ENCODE measurements around the gene IFI44. TPM values are rescaled to one million over a fixed set of nuclear protein-coding genes. Genes with fewer than 3 reads are reported as not detected.

Gene IFI44
- total RNA-seq, 1 donor from 2014 or later, result 7.4 TPM

DNA sequence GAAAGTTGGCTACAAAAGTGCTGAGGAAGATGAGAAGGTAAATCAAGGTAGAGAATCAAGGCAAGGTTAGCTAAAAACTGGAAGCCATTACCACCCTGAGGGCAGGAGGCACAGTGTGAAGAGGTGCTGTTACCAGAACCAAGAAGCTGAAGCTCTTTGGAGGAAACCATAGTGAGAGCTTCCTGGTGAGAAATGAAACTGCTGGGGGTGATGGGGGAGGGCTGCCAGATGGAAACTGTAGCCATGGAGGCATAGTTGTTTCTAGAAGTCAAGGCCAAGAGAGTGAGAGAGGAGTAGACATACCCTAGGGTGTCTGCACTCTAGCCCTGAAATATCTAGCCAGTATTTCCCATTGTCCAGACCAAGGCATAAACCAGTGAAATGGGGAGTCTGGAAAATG lies 28.7 kb downstream of the IFI44 start:
- Mint-ChIP-seq H3K36me3 (ENCODE audit: low read depth) (no peaks in the 10 kb centered on the region), H3K4me3 (ENCODE audit: unreplicated experiment) (no peak overlapping the region), H3K9me3 (ENCODE audit: low read depth) (no peaks in the 10 kb centered on the region), H3K27ac (ENCODE audit: unreplicated experiment) (no peak overlapping the region), H3K27me3 (ENCODE audit: low read depth) (no peaks in the 10 kb centered on the region), H3K4me1 (ENCODE audit: low read depth) (no peaks in the 10 kb centered on the region)
- TF ChIP-seq, protein P1, sequence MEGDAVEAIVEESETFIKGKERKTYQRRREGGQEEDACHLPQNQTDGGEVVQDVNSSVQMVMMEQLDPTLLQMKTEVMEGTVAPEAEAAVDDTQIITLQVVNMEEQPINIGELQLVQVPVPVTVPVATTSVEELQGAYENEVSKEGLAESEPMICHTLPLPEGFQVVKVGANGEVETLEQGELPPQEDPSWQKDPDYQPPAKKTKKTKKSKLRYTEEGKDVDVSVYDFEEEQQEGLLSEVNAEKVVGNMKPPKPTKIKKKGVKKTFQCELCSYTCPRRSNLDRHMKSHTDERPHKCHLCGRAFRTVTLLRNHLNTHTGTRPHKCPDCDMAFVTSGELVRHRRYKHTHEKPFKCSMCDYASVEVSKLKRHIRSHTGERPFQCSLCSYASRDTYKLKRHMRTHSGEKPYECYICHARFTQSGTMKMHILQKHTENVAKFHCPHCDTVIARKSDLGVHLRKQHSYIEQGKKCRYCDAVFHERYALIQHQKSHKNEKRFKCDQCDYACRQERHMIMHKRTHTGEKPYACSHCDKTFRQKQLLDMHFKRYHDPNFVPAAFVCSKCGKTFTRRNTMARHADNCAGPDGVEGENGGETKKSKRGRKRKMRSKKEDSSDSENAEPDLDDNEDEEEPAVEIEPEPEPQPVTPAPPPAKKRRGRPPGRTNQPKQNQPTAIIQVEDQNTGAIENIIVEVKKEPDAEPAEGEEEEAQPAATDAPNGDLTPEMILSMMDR (IDR thresholded peaks at IDR 0.05), result no peak
- DNase-seq (ENCODE audit: low spot score), result no peak

DNA sequence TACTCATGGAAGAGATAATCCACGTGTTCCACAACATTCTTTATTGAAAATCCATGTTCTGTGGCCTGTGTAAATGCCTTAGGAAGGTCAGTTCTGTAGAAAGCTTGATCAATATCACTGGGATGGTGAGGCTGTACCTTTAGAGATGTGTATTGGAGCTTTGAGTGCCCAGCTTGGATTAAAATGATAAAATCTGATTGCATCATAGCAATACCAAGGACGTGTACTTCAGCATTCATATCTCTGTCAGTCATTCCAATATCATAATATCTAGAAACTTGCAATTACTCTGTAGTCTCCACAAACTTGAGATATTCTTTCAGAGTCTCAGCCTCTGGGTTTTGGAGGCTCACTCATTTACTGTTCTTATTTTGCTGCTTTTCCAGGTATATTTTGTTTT lies 31.6 kb downstream of the IFI44 start:
- no peaks in the 10 kb centered on the region for H3K9me3 Mint-ChIP-seq (ENCODE audit: low read depth)
- TF ChIP-seq, protein P1 (IDR thresholded peaks at IDR 0.05), result no peak
- H3K27ac Mint-ChIP-seq (ENCODE audit: unreplicated experiment), result no peak overlapping the region
- H3K27me3 Mint-ChIP-seq (ENCODE audit: low read depth), result no peaks in the 10 kb centered on the region
- H3K4me3 Mint-ChIP-seq (ENCODE audit: unreplicated experiment), result no peak overlapping the region
- no peaks in the 10 kb centered on the region for H3K36me3 Mint-ChIP-seq (ENCODE audit: low read depth)
- DNase-seq (ENCODE audit: low spot score), result no peak
- H3K4me1 Mint-ChIP-seq (ENCODE audit: low read depth), result no peaks in the 10 kb centered on the region

DNA sequence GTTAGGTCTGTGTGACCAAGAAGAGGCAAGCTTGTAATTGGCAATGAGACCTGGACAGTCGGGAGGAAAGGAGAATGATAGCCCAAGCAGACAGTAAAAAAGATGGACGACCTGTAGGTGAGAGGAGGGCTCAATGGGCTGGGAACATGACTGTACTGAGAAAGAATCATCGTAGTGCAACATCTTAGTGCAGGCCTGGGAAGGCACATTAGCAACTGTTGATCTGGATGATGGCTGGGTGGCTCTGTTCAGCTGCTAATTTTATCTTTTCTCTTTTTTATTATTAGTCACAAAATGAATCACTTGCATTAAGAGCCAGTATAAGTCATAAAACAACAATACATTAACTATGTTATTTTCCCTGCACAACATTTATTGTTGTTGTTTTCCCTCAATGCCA lies 32.9 kb downstream of the IFI44 start:
- no peaks in the 10 kb centered on the region for H3K9me3 Mint-ChIP-seq (ENCODE audit: low read depth)
- no peaks in the 10 kb centered on the region for H3K36me3 Mint-ChIP-seq (ENCODE audit: low read depth)
- no peak overlapping the region for H3K4me3 Mint-ChIP-seq (ENCODE audit: unreplicated experiment)
- DNase-seq (ENCODE audit: low spot score), result no peak
- H3K4me1 Mint-ChIP-seq (ENCODE audit: low read depth), result peaks cover 4% of the 10 kb centered on the region
- H3K27me3 Mint-ChIP-seq (ENCODE audit: low read depth), result no peaks in the 10 kb centered on the region
- TF ChIP-seq, protein P1 (IDR thresholded peaks at IDR 0.05), result no peak
- no peak overlapping the region for H3K27ac Mint-ChIP-seq (ENCODE audit: unreplicated experiment)

DNA sequence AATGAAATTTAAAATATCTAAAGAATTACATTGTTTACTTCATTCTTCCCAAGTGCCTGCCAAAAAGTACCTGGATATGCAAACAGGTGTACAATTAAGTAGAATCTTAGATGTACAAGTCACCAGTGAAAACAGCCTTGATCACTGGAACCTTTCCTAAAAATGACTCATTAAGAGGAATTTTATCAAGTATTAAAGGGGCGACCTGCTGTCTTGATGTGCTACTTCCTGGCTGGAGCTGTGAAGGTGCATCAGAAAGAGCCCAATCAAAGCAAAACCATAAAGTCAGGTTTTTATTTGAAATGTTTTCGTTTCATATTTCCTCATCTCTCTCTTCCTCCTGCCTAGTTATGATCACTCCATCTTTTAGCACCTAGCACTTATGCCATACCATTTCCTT lies 33.4 kb downstream of the IFI44 start:
- H3K4me1 Mint-ChIP-seq (ENCODE audit: low read depth), result peaks cover 10% of the 10 kb centered on the region
- no peak overlapping the region for H3K27ac Mint-ChIP-seq (ENCODE audit: unreplicated experiment)
- TF ChIP-seq, protein P1 (IDR thresholded peaks at IDR 0.05), result no peak
- no peaks in the 10 kb centered on the region for H3K9me3 Mint-ChIP-seq (ENCODE audit: low read depth)
- no peak for DNase-seq (ENCODE audit: low spot score)
- H3K36me3 Mint-ChIP-seq (ENCODE audit: low read depth), result no peaks in the 10 kb centered on the region
- no peaks in the 10 kb centered on the region for H3K27me3 Mint-ChIP-seq (ENCODE audit: low read depth)
- H3K4me3 Mint-ChIP-seq (ENCODE audit: unreplicated experiment), result no peak overlapping the region

DNA sequence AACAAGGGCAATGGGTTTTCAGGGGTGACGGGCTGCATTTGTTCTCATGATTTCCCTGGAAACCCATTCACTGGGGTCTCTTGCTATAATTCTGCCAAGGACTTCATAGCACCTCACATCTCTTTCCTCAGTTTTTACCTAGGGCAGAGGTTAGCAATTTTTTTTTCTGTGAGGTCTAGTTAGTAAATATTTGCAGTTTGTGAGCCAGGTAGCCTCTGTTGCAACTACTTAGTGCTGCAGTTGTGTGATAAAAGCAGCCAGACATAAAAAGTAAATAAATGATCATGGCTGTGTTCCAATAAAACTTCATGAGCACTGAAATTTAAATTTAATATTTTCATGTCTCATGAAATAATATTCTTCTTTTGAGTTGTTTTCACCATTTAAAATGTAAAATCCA lies 37.7 kb downstream of the IFI44 start:
- no peaks in the 10 kb centered on the region for H3K27me3 Mint-ChIP-seq (ENCODE audit: low read depth)
- H3K36me3 Mint-ChIP-seq (ENCODE audit: low read depth), result peaks cover 4% of the 10 kb centered on the region
- H3K27ac Mint-ChIP-seq (ENCODE audit: unreplicated experiment), result no peak overlapping the region
- no peak for DNase-seq (ENCODE audit: low spot score)
- peaks cover 36% of the 10 kb centered on the region for H3K4me1 Mint-ChIP-seq (ENCODE audit: low read depth)
- no peak overlapping the region for H3K4me3 Mint-ChIP-seq (ENCODE audit: unreplicated experiment)
- H3K9me3 Mint-ChIP-seq (ENCODE audit: low read depth), result peaks cover 2% of the 10 kb centered on the region
- TF ChIP-seq, protein P1 (IDR thresholded peaks at IDR 0.05), result no peak
